ENCODE measurements around the gene FLOT1.

The FLOT1 gene

DNA sequence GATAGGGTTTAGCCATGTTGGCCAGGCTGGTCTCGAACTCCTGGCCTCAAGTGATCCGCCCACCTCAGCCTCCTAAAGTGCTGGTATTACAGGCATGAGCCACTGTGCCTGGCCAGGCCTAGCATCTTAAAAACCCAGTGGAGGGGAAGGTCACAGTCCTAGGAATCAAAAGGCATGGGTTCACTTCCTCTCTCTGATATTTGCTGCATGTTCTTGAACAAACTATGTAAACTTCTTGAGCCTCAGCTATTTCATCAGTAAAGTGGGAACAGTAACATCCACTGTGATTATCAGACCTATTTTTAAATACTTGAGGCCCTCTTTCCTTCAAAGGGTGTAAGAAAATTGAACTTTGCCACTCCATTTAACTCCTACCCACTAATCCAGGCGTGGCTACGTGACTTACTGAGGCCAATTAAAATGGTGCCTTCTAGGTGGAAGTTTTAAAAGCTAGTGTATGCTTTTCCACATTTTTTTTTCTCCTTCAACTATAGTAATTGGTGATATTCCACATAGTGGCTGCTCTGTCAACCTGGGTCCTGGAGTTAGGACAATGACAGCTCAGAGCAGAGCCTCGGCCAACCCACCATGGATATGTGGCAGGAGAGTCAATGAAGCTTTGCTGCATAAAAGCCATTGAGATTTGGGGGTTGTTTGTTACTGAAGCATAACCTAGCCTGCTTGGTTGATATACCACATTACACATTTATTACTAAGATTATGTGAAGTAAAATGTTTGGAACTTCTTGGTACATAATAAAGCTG, 34.1 kb upstream of the FLOT1 start (continued):
- TF ChIP-seq, protein P1, sequence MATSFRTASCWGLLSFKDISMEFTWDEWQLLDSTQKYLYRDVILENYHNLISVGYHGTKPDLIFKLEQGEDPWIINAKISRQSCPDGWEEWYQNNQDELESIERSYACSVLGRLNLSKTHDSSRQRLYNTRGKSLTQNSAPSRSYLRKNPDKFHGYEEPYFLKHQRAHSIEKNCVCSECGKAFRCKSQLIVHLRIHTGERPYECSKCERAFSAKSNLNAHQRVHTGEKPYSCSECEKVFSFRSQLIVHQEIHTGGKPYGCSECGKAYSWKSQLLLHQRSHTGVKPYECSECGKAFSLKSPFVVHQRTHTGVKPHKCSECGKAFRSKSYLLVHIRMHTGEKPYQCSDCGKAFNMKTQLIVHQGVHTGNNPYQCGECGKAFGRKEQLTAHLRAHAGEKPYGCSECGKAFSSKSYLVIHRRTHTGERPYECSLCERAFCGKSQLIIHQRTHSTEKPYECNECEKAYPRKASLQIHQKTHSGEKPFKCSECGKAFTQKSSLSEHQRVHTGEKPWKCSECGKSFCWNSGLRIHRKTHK (tag by site-specific recombination; IDR thresholded peaks at IDR 0.05) = no peak
- TF ChIP-seq, protein P2, sequence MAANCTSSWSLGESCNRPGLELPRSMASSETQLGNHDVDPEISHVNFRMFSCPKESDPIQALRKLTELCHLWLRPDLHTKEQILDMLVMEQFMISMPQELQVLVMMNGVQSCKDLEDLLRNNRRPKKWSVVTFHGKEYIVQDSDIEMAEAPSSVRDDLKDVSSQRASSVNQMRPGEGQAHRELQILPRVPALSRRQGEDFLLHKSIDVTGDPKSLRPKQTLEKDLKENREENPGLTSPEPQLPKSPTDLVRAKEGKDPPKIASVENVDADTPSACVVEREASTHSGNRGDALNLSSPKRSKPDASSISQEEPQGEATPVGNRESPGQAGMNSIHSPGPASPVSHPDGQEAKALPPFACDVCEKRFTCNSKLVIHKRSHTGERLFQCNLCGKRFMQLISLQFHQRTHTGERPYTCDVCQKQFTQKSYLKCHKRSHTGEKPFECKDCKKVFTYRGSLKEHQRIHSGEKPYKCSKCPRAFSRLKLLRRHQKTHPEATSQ (tag by site-specific recombination; IDR thresholded peaks at IDR 0.05) = no peak
- TF ChIP-seq ZNF785 (tag by site-specific recombination; IDR thresholded peaks at IDR 0.05) (no peak), ZNF747 (tag by site-specific recombination; IDR thresholded peaks at IDR 0.05) (no peak), ZEB2 (tag by site-specific recombination; IDR thresholded peaks at IDR 0.05) (no peak), ZNF670 (tag by site-specific recombination; IDR thresholded peaks at IDR 0.05; ENCODE audit: low read depth) (no peak), ZNF658 (tag by site-specific recombination; IDR thresholded peaks at IDR 0.05) (no peak), PRDM1 (tag by site-specific recombination; IDR thresholded peaks at IDR 0.05) (no peak), ZNF426 (tag by site-specific recombination; IDR thresholded peaks at IDR 0.05) (no peak), ZNF146 (tag by site-specific recombination; IDR thresholded peaks at IDR 0.05) (no peak)
- TF ChIP-seq, protein P3, sequence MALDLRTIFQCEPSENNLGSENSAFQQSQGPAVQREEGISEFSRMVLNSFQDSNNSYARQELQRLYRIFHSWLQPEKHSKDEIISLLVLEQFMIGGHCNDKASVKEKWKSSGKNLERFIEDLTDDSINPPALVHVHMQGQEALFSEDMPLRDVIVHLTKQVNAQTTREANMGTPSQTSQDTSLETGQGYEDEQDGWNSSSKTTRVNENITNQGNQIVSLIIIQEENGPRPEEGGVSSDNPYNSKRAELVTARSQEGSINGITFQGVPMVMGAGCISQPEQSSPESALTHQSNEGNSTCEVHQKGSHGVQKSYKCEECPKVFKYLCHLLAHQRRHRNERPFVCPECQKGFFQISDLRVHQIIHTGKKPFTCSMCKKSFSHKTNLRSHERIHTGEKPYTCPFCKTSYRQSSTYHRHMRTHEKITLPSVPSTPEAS (tag by site-specific recombination; IDR thresholded peaks at IDR 0.05) = no peak

DNA sequence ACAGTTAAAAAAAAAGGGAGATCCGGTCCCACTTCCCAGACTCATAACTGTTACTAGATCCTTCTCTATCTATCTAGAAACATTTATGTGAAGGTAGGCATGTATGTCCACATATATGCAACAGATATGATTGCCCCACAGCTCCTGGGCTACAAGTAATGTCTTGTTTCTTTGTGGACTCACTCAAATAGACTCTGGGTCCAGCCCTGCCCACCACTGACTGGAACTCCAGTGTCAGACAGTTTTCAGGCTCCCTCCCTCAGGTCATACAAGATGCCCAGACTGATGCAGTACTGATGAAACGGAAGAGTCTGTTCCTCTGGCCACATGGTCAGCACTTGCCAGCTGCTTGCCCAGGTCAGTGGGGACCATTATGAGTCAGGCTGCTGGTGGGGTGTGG, 32.6 kb upstream of the FLOT1 start:
- no peaks in the 10 kb centered on the region for H3K9me3 ChIP-seq (ENCODE audit: control insufficient read depth, insufficient read depth, low read depth, low read length)
- ChIA-PET POLR2A (interaction anchor here (0.7 to 3.1 kb wide), 2 partner anchors 31 to 48 kb away, joined by 8 to 11 read pairs; partner anchors contain the start of gene IER3), CTCF (interaction anchor here (0.6 to 1.5 kb wide), 2 partner anchors 44 to 45 kb away, joined by 3 to 6 read pairs; no protein-coding TSS in a partner anchor)
- TF ChIP-seq ZNF571 (tag by site-specific recombination; IDR thresholded peaks at IDR 0.05) (no peak), ZBTB17 (tag by site-specific recombination; IDR thresholded peaks at IDR 0.05) (0 out of 2 replicates have a peak, but pooled peaks have one; percentile 22)
- TF ChIP-seq, protein P4, sequence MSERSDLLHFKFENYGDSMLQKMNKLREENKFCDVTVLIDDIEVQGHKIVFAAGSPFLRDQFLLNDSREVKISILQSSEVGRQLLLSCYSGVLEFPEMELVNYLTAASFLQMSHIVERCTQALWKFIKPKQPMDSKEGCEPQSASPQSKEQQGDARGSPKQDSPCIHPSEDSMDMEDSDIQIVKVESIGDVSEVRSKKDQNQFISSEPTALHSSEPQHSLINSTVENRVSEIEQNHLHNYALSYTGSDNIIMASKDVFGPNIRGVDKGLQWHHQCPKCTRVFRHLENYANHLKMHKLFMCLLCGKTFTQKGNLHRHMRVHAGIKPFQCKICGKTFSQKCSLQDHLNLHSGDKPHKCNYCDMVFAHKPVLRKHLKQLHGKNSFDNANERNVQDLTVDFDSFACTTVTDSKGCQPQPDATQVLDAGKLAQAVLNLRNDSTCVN (tag by site-specific recombination; optimal IDR thresholded peaks at IDR 0.05) = no peak
- H3K4me1 ChIP-seq (ENCODE audit: control insufficient read depth, insufficient read depth, low read length) = no peaks in the 10 kb centered on the region; the same call in 1 of the 2 replicates
- H3K27ac ChIP-seq (ENCODE audit: extremely low read depth, low read depth, low read length) = no peak overlapping the region
- no peaks in the 10 kb centered on the region for H3K36me3 ChIP-seq (ENCODE audit: control insufficient read depth in 2 of 2, insufficient read depth in 1 of 2, low read length in 2 of 2)
- no peak overlapping the region for H3K4me3 ChIP-seq (ENCODE audit: low read depth, low read length)

DNA sequence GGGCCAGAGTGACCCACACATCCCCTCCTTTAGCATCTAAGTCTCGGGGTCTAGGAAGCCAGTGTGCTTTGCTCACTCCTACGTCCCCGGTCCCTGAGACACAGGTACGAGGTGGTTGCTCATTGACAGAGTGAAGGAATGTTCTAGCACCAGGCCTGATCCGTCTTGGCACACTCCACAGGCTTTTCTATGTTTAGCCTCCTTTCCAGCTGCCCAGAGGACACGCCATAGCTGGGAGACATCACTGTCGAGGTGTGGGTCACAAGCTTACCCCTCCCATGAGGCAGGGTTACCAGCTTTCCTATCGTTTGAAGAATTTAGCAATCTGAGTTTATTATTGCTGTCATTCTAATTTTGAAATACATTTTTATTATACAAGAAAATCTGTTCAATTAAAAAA, 32.2 kb upstream of the FLOT1 start:
- ChIA-PET CTCF (interaction anchor here (0.6 to 1.8 kb wide), 3 partner anchors 44 to 48 kb away, joined by 3 to 8 read pairs (median 6); no protein-coding TSS in a partner anchor), POLR2A (no interaction called here)
- H3K36me3 ChIP-seq (ENCODE audit: control insufficient read depth in 2 of 2, insufficient read depth in 1 of 2, low read length in 2 of 2) = no peaks in the 10 kb centered on the region
- peaks cover 3% of the 10 kb centered on the region for H3K4me1 ChIP-seq (ENCODE audit: control insufficient read depth, insufficient read depth, low read length)
- H3K4me3 ChIP-seq (ENCODE audit: low read depth, low read length) = no peak overlapping the region
- H3K27ac ChIP-seq (ENCODE audit: extremely low read depth, low read depth, low read length) = no peak overlapping the region
- no peaks in the 10 kb centered on the region for H3K9me3 ChIP-seq (ENCODE audit: control insufficient read depth, insufficient read depth, low read depth, low read length)
- TF ChIP-seq ZFP3 (tag by site-specific recombination; IDR thresholded peaks at IDR 0.05; ENCODE audit: low read depth) = no peak
- no peak for TF ChIP-seq ZSCAN16 (tag by site-specific recombination; IDR thresholded peaks at IDR 0.05)
- TF ChIP-seq ZNF585B (tag by site-specific recombination; IDR thresholded peaks at IDR 0.05) = no peak
- no peak for TF ChIP-seq TCF7L2 (IDR thresholded peaks at IDR 0.05; ENCODE audit: borderline replicate concordance, low read depth, low read length)
- no peak for TF ChIP-seq ZNF558 (tag by site-specific recombination; IDR thresholded peaks at IDR 0.05)
- TF ChIP-seq PRDM1 (tag by site-specific recombination; IDR thresholded peaks at IDR 0.05) = no peak
- no peak for TF ChIP-seq ZNF843 (tag by site-specific recombination; IDR thresholded peaks at IDR 0.05)
- no peak for TF ChIP-seq ZNF768 (tag by site-specific recombination; IDR thresholded peaks at IDR 0.05)
- TF ChIP-seq ZNF10 (tag by site-specific recombination; IDR thresholded peaks at IDR 0.05) = no peak
- no peak for TF ChIP-seq ZNF48 (tag by site-specific recombination; IDR thresholded peaks at IDR 0.05)
- TF ChIP-seq ZNF121 (tag by site-specific recombination; IDR thresholded peaks at IDR 0.05) = no peak
- TF ChIP-seq ZNF529 (tag by site-specific recombination; IDR thresholded peaks at IDR 0.05; ENCODE audit: insufficient replicate concordance) = no peak
- no peak for TF ChIP-seq ZNF132 (tag by site-specific recombination; IDR thresholded peaks at IDR 0.05; ENCODE audit: borderline replicate concordance)
- TF ChIP-seq ZNF791 (tag by site-specific recombination; IDR thresholded peaks at IDR 0.05) = no peak
- no peak for TF ChIP-seq SCRT2 (tag by site-specific recombination; IDR thresholded peaks at IDR 0.05)
- TF ChIP-seq SETDB1 (IDR thresholded peaks at IDR 0.05; ENCODE audit: insufficient read length, low read length) = no peak
- no peak for TF ChIP-seq GLI2 (tag by site-specific recombination; IDR thresholded peaks at IDR 0.05; ENCODE audit: borderline replicate concordance, low read depth)
